Measurements from ENCODE around the gene LUC7L3. TPM values are rescaled to one million over a fixed set of nuclear protein-coding genes. Genes with fewer than 3 reads are reported as not detected.

Gene LUC7L3
- total RNA-seq, 1 donor from 2014 or later, result 17.1 TPM

DNA sequence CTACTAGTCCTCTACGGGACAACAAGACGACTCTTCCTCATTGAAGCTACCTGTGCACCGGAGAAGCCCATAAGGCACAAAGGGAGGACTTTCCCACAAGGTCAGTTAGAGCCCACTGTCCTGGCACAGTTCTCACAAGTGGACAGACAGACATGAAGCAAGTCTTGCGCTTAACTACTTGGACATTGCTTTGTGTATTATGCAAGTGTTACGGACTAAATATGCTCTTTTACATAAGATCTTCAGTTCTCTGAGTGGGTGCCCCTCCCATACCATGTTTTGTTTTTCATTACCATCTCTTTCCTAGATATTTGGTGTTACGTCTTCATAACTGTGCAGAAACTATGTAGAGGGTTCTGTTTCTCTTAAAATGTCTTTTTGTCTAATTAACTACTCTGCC lies 29.8 kb downstream of the LUC7L3 start:
- no peak for DNase-seq (ENCODE audit: low read depth in 2 of 2)

GRCh38 chr17:50754521-50754920 lies 35.1 kb downstream of the LUC7L3 start:
- no peak for DNase-seq (ENCODE audit: low read depth in 2 of 2)

GRCh38 chr17:50758524-50758923 lies 39.1 kb downstream of the LUC7L3 start:
- DNase-seq (ENCODE audit: low read depth in 2 of 2), result no peak

- no peak for DNase-seq (ENCODE audit: low read depth in 2 of 2)
These were observed 39.7 kb downstream of the LUC7L3 start for GRCh38 chr17:50758989-50759544.

- no peak for DNase-seq (ENCODE audit: low read depth in 2 of 2)
These were observed 42.8 kb downstream of the LUC7L3 start for GRCh38 chr17:50762177-50762576.

- DNase-seq (ENCODE audit: low read depth in 2 of 2), result no peak
These were observed 44.5 kb downstream of the LUC7L3 start for GRCh38 chr17:50763716-50764475.

DNA sequence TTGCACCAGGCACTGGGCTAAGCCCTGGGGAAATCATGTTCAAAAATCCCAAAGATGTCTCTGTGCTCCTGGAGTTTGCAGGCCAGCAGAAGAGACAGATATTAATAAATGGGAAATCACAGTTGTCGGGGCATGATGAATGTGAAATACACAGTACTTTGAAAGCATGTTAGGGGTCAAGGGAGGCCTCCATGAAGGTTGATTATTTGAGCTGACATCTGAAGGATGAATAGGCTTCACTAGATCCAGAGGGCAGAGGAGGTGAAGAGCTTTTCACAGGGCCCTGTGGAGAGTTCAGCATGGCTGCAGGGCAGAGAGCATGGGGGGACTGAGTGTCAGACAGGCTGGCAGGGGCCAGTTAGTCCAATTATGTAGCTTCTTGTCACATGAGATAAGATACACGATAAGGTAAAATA lies 45.3 kb downstream of the LUC7L3 start:
- DNase-seq (ENCODE audit: low read depth in 2 of 2), result no peak

DNA sequence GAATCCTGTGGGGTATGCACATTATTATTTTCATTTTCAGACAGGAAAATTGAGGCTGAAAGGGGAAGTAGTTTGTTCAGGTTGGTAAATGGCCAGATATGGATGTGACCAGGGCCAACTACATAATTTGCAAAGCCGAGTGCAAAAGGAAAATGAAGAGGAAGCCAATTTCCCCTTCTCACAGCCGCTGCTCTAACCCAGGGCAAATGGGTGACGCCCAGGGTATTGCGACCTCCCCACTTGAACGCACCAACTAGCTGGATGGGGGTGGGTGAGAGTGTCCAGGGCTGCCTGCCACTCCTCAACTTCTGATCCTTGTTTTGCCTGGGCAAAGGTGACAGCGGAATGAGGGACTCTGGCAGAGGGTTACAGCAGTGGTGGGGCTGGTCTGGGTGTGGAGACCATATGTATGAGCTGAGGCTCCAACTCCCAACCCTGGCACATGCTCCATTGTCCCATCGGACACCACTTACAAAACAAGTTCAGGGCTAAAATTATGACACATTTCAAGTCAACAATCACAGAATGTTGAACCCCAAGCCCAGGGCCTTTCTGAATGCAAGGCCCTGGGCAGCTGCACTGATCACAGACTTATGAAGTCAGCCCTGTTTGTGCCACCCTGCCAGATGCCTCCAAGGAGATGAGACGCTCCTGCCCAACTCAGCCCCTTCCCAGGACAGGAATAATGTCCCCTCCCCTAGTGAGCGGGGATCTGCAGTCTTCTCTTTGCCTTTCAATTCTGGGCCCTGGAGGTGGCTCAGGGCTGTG lies 46.2 kb downstream of the LUC7L3 start:
- peak in 1 of 2 donors; percentile 86 for DNase-seq (ENCODE audit: low read depth in 2 of 2)

GRCh38 chr17:50766222-50767023 lies 47.0 kb downstream of the LUC7L3 start:
- DNase-seq (ENCODE audit: low read depth in 2 of 2), result no peak

GRCh38 chr17:50767030-50767429 lies 47.6 kb downstream of the LUC7L3 start:
- DNase-seq (ENCODE audit: low read depth in 2 of 2), result no peak

DNA sequence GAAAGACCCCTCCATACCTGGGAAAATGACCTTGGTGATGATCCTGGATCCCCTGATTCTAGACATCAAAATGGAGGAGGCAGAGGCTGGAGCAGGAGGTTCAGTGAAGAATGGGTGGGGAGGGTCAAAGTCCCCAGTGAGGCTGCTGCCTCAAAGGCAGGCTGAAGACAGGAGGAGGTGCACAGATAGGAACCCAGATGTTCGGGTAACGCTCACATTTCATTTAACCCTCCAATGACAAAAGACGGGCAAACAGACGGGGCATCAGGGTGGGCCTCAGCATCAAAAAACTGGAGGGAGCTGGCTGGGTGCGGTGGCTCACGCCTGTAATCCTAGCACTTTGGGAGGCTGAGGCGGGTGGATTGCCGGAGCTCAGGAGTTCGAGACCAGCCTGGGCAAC lies 48.0 kb downstream of the LUC7L3 start, which contains the start of gene ANKRD40CL:
ANKRD40CL (minus strand) TSS at position 73 of the 400 bp plus-strand sequence. CDS start 605 bp downstream, outside the sequence.
- no peak for DNase-seq (ENCODE audit: low read depth in 2 of 2)

- DNase-seq (ENCODE audit: low read depth in 2 of 2), result no peak
These were observed 49.0 kb downstream of the LUC7L3 start for GRCh38 chr17:50768346-50768761.

DNA sequence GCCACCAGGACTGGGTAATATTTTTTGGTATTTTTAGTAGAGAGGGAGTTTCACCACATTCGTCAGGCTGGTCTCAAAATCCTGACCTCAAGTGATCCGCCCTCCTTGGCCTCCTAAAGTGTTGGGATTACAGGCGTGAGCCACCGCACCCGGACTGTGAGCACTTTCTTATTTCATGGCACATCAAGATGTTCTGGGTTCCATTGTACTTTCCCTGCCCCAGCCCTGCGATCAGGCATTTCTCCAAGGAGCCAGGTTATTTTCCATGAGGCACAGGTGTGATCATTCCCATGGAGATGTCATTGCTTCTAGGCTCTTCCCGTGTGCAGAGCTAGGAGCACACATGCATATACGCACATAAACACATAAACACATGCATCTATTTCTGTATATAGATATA lies 50.5 kb downstream of the LUC7L3 start:
- DNase-seq (ENCODE audit: low read depth in 2 of 2), result no peak

DNA sequence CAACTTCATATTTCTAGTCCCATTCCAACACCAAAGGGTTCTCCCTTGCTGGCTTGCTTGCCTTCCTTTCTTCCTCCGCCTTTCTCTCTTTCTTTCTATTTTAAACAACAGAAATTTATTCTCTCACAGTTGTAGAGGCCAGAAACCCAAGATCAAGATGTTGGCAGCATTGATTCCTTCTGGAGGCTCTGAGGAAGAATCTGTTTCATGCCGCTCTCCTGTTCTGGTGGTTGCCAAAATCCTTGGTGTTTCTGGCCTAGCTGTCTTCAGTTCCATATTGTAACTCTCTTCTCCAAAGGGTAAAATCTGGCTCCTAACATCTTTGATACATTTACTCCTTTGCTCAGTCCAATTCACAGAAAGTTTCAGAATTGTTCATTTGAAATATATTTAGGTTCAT lies 50.9 kb downstream of the LUC7L3 start:
- no peak for DNase-seq (ENCODE audit: low read depth in 2 of 2)

GRCh38 chr17:50771991-50772785 lies 52.8 kb downstream of the LUC7L3 start:
- no peak for DNase-seq (ENCODE audit: low read depth in 2 of 2)

GRCh38 chr17:50774225-50774803 lies 54.9 kb downstream of the LUC7L3 start:
- no peak for DNase-seq (ENCODE audit: low read depth in 2 of 2)

DNA sequence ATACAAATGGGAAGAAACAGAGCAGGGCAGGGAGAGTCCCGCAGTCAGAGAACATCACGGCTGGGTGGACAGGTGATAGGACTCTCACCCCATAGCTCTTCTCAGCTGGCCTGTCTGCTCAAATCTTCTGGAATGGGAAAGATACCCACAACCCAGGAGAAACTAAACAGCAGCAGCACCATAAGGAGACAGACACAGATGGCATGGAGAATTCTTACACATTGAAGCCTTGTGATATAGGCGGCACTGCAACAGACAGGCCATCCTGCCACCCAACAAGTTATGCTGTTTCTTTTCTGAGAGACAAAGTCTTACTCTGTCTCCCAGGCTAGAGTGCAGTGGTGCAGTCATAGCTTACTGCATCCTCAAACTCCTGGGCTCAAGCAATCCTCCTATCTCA lies 56.5 kb downstream of the LUC7L3 start:
- DNase-seq (ENCODE audit: low read depth in 2 of 2), result no peak

- no peak for DNase-seq (ENCODE audit: low read depth in 2 of 2)
These were observed 59.1 kb downstream of the LUC7L3 start for GRCh38 chr17:50778471-50778870.

GRCh38 chr17:50778988-50779387 lies 59.6 kb downstream of the LUC7L3 start:
- DNase-seq (ENCODE audit: low read depth in 2 of 2), result no peak

DNA sequence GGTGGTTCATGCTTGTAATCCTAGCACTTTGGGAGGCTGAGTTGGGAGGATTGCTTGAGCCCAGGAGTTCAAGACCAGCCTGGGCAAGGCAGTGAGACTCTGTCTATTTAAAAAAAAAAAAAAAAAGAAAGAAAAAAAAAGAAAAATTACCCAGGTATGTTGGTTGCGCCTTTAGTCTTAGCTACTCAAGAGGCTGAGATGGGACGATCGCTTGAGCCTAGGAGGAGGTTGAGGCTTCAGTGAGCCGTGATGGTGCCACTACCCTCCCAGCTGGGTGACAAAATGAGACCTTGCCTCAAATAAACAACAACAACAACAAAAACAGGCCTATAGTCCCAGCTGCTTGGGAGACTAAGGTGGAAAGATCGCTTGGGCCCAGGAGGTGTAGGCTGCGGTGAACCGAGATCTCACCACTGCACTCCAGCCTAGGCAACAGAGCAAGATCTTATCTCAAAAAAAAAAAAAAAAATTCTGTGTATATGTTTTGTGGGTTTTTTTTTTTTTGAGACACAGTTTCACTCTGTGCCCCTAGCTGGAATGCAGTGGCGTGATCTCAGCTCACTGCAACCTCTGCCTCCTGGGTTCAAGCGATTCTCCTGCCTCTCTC lies 60.4 kb downstream of the LUC7L3 start:
- DNase-seq (ENCODE audit: low read depth in 2 of 2), result no peak
